Neural cell (in vitro differentiated cells): ENCODE results near the gene CRYGA. TPM values are rescaled to one million over a fixed set of nuclear protein-coding genes. Genes with fewer than 3 reads are reported as not detected.

ENCODE experiments used
- H2AFZ ChIP-seq: fragments of 200-600, 300-800 bp; sonication (generic), shearing (Covaris generic); 2 replicates; pipeline ENCODE4 v1.6.0; 2014; ENCODE audit warnings: low read depth, mild to moderate bottlenecking, antibody characterized with exemption, low read length, moderate library complexity
- H3F3A ChIP-seq: fragments of 200-600 bp; shearing (Covaris generic); 2 replicates; pipeline ENCODE4 v1.6.1; 2016; ENCODE audit warnings: mild to moderate bottlenecking, moderate library complexity, mixed read lengths, antibody characterized with exemption, low read length; ENCODE audit not compliant: insufficient read depth, poor library complexity, severe bottlenecking
- H3K27ac ChIP-seq: fragments of 200-600, 300-800 bp; sonication (generic), shearing (Covaris generic); 2 replicates; pipeline ENCODE4 v1.5.1; 2014; ENCODE audit warnings: mild to moderate bottlenecking, low read length, moderate library complexity
- H3K27me3 ChIP-seq: fragments of 300-800, 200-600 bp; sonication (generic), shearing (Covaris generic); 2 replicates; pipeline ENCODE4 v1.6.0; 2014; ENCODE audit warnings: mild to moderate bottlenecking, low read depth, low read length, moderate library complexity; ENCODE audit not compliant: insufficient read depth
- H3K36me3 ChIP-seq: fragments of 300-800, 200-600 bp; sonication (generic), shearing (Covaris generic); 2 replicates; pipeline ENCODE4 v1.5.1; 2014; ENCODE audit warnings: mild to moderate bottlenecking, antibody characterized with exemption, low read length, moderate library complexity; ENCODE audit not compliant: insufficient read depth
- H3K4me2 ChIP-seq: fragments of 300-800, 200-600 bp; sonication (generic), shearing (Covaris generic); 2 replicates; pipeline ENCODE4 v1.6.0; 2014; ENCODE audit warnings: mild to moderate bottlenecking, low read length
- H3K4me3 ChIP-seq: fragments of 300-800, 200-600 bp; sonication (generic), shearing (Covaris generic); 2 replicates; pipeline ENCODE4 v1.5.1; 2014; ENCODE audit warnings: mild to moderate bottlenecking, low read length, moderate library complexity
- H3K79me2 ChIP-seq: fragments of 200-600 bp; shearing (Covaris generic); replicated peaks from 2 replicates; pipeline ENCODE4 v1.6.0; 2014; ENCODE audit warnings: mild to moderate bottlenecking, low read length, moderate library complexity; ENCODE audit not compliant: insufficient read depth
- H3K9ac ChIP-seq: fragments of 300-800, 200-600 bp; sonication (generic), shearing (Covaris generic); 2 replicates; pipeline ENCODE4 v1.6.1; 2016; ENCODE audit warnings: mild to moderate bottlenecking, low read length, mixed read lengths
- H3K9me2 ChIP-seq: fragments of 200-600 bp; shearing (Covaris generic); 2 replicates; pipeline ENCODE4 v1.6.1; 2016; ENCODE audit warnings: mild to moderate bottlenecking, low read length, mixed read lengths; ENCODE audit not compliant: insufficient read depth
- H3K9me3 ChIP-seq: fragments of 200-600, 300-800 bp; sonication (generic), shearing (Covaris generic); 2 replicates; pipeline ENCODE4 v1.6.1; 2016; ENCODE audit warnings: mild to moderate bottlenecking, mixed run types, low read length, moderate library complexity, mixed read lengths
- H4K20me1 ChIP-seq: fragments of 200-600 bp; shearing (Covaris generic); 2 replicates; pipeline ENCODE4 v1.6.1; 2016; ENCODE audit warnings: mild to moderate bottlenecking, mixed run types; ENCODE audit not compliant: insufficient read depth
- EP300 ChIP-seq: fragments of 450-650 bp; conservative IDR thresholded peaks from 2 replicates; pipeline ENCODE4 v1.6.1; 2014; ENCODE audit warnings: antibody characterized with exemption, mild to moderate bottlenecking, moderate library complexity; ENCODE audit not compliant: poor library complexity, severe bottlenecking
- EZH2 ChIP-seq: fragments of 200-600, 300-800 bp; shearing (Covaris generic), sonication (generic); IDR thresholded peaks from 2 replicates; pipeline ENCODE4 v1.6.1; 2014; ENCODE audit warnings: antibody characterized with exemption, low read length, borderline replicate concordance, mild to moderate bottlenecking; ENCODE audit not compliant: insufficient read depth, poor library complexity, severe bottlenecking
- MXI1 ChIP-seq: fragments of 450-650 bp; conservative IDR thresholded peaks from 2 replicates; pipeline ENCODE4 v1.6.1; 2014; ENCODE audit warnings: antibody characterized with exemption, mild to moderate bottlenecking; ENCODE audit not compliant: poor library complexity, severe bottlenecking
- POLR2AphosphoS5 ChIP-seq: IDR thresholded peaks from 2 replicates; pipeline ENCODE4 v1.6.1; 2012
- RAD21 ChIP-seq: fragments of 450-650 bp; conservative IDR thresholded peaks from 2 replicates; pipeline ENCODE4 v1.6.1; 2014; ENCODE audit warnings: antibody characterized with exemption, mild to moderate bottlenecking, moderate library complexity
- SMC3 ChIP-seq: fragments of 450-650 bp; conservative IDR thresholded peaks from 2 replicates; pipeline ENCODE4 v1.6.1; 2014; ENCODE audit warnings: antibody characterized with exemption, mild to moderate bottlenecking, moderate library complexity; ENCODE audit not compliant: poor library complexity
- TAF1 ChIP-seq: IDR thresholded peaks from 2 replicates; pipeline ENCODE4 v1.6.1; 2012; ENCODE audit warnings: low read depth
- polyA plus RNA-seq: library from polyadenylated mRNA; depleted of rRNA; stranded (reverse); fragments of >200 nt; gene quantifications from 2 replicates; pipeline ENCODE4 v1.2.3, GENCODE V29; 2014
- TF ChIP-seq, protein P1 (sequence below): IDR thresholded peaks from 2 replicates; pipeline ENCODE4 v1.6.1; 2012; ENCODE audit warnings: borderline replicate concordance
- TF ChIP-seq, protein P2 (sequence below): fragments of 450-650 bp; IDR thresholded peaks from 2 replicates; pipeline ENCODE4 v1.5.1; 2014; ENCODE audit warnings: antibody characterized with exemption, mild to moderate bottlenecking, moderate library complexity; ENCODE audit not compliant: poor library complexity, severe bottlenecking

The CRYGA gene
- polyA plus RNA-seq, 1 donor from 2014 or later: not detected

DNA sequence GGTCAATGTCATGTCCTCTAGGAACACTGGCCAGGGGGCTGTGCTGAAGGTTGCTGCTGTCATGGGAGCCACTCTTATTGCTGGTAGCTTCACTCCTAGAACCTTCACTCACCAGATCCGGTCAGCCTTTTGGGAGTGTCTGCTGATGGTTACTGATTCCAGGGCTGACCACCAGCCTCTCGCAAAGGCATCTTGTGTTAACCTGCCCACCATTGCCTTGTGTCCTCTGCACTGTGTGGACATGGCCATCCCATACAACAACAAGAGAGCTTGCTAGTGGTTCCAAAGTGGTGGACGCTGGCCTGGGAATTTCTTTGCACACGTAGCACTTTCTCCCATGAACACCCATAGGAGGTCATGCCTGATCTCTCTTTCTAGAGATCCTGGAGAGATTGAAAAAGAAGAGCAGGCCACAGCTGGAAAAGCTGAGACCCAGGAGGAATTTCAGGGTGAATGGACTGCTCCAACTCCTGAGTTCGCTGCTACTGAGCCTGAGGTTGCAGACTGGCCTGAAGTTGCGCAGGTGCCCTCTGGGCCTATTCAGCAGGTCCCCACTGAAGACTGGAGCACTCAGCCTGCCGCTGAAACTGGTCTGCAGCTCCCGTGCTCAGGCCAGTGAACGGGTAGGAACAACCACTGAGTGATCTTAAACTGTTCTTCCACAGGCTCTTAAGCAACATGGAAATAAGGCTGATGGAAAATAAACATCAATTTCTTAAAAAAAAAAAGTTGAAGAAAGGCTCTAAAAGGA, 45.1 kb upstream of the CRYGA start:
- no peaks in the 10 kb centered on the region for H3K9me3 ChIP-seq
- no peak overlapping the region for H3K4me3 ChIP-seq
- no peak overlapping the region for H3K9ac ChIP-seq
- H3K9me2 ChIP-seq: no peaks in the 10 kb centered on the region
- no peaks in the 10 kb centered on the region for H3K36me3 ChIP-seq
- no peaks in the 10 kb centered on the region for H3F3A ChIP-seq
- H3K79me2 ChIP-seq: no peaks in the 10 kb centered on the region
- H3K4me2 ChIP-seq: no peak overlapping the region
- no peak overlapping the region for H3K27ac ChIP-seq
- no peaks in the 10 kb centered on the region for H3K27me3 ChIP-seq
- TF ChIP-seq EZH2 (no peak), SMC3 (no peak), TAF1 (no peak), EP300 (no peak), MXI1 (no peak), POLR2AphosphoS5 (no peak), RAD21 (no peak)
- TF ChIP-seq, protein P1, sequence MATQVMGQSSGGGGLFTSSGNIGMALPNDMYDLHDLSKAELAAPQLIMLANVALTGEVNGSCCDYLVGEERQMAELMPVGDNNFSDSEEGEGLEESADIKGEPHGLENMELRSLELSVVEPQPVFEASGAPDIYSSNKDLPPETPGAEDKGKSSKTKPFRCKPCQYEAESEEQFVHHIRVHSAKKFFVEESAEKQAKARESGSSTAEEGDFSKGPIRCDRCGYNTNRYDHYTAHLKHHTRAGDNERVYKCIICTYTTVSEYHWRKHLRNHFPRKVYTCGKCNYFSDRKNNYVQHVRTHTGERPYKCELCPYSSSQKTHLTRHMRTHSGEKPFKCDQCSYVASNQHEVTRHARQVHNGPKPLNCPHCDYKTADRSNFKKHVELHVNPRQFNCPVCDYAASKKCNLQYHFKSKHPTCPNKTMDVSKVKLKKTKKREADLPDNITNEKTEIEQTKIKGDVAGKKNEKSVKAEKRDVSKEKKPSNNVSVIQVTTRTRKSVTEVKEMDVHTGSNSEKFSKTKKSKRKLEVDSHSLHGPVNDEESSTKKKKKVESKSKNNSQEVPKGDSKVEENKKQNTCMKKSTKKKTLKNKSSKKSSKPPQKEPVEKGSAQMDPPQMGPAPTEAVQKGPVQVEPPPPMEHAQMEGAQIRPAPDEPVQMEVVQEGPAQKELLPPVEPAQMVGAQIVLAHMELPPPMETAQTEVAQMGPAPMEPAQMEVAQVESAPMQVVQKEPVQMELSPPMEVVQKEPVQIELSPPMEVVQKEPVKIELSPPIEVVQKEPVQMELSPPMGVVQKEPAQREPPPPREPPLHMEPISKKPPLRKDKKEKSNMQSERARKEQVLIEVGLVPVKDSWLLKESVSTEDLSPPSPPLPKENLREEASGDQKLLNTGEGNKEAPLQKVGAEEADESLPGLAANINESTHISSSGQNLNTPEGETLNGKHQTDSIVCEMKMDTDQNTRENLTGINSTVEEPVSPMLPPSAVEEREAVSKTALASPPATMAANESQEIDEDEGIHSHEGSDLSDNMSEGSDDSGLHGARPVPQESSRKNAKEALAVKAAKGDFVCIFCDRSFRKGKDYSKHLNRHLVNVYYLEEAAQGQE: no peak
- TF ChIP-seq, protein P2, sequence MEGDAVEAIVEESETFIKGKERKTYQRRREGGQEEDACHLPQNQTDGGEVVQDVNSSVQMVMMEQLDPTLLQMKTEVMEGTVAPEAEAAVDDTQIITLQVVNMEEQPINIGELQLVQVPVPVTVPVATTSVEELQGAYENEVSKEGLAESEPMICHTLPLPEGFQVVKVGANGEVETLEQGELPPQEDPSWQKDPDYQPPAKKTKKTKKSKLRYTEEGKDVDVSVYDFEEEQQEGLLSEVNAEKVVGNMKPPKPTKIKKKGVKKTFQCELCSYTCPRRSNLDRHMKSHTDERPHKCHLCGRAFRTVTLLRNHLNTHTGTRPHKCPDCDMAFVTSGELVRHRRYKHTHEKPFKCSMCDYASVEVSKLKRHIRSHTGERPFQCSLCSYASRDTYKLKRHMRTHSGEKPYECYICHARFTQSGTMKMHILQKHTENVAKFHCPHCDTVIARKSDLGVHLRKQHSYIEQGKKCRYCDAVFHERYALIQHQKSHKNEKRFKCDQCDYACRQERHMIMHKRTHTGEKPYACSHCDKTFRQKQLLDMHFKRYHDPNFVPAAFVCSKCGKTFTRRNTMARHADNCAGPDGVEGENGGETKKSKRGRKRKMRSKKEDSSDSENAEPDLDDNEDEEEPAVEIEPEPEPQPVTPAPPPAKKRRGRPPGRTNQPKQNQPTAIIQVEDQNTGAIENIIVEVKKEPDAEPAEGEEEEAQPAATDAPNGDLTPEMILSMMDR: no peak
- no peaks in the 10 kb centered on the region for H4K20me1 ChIP-seq
- H2AFZ ChIP-seq: no peak overlapping the region

DNA sequence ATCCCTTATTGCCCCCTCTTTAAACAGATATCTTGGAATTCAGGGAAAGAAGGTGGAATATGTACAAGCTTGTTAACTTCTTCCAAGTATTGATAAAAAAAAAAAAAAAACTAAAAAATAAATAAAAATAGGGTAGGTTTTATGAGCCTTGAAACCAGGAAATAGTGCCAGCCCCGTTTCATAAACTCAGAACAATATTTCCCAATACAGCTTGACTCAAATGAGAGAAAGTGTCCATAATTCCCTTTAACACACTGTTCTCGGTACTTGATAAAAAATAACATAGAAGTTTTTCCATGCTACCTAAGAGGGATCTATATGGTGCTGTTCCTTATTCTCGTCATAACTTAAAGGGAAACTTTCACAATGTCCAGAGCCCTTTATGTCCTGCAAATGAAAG, 44.4 kb upstream of the CRYGA start:
- H3K36me3 ChIP-seq: no peaks in the 10 kb centered on the region
- H3K27ac ChIP-seq: no peak overlapping the region
- no peaks in the 10 kb centered on the region for H4K20me1 ChIP-seq
- H3K27me3 ChIP-seq: no peaks in the 10 kb centered on the region
- H3K9me2 ChIP-seq: no peaks in the 10 kb centered on the region
- H3K9me3 ChIP-seq: no peaks in the 10 kb centered on the region
- no peak overlapping the region for H3K4me3 ChIP-seq
- H3K4me2 ChIP-seq: no peak overlapping the region
- TF ChIP-seq EP300: no peak
- no peak for TF ChIP-seq EZH2
- TF ChIP-seq, protein P2: no peak
- TF ChIP-seq TAF1: no peak
- TF ChIP-seq MXI1: no peak
- no peak for TF ChIP-seq POLR2AphosphoS5
- TF ChIP-seq SMC3: no peak
- TF ChIP-seq, protein P1: no peak
- no peak for TF ChIP-seq RAD21
- H2AFZ ChIP-seq: no peak overlapping the region
- H3F3A ChIP-seq: no peaks in the 10 kb centered on the region
- H3K79me2 ChIP-seq: no peaks in the 10 kb centered on the region
- H3K9ac ChIP-seq: no peak overlapping the region
